B cell (primary cell): Measurements from ENCODE around the gene DENND1A. TPM values are rescaled to one million over a fixed set of nuclear protein-coding genes. Genes with fewer than 3 reads are reported as not detected.

Experiments used
- ATAC-seq: fragments of 200-7000 bp; cut with Tn5 transposase; one replicate; pipeline ENCODE4 v1.10.0; 2021; ENCODE audit warnings: low read depth, mild to moderate bottlenecking, moderate number of reproducible peaks, moderate library complexity
- CTCF ChIA-PET: fragments of 350-600 bp; sonication (Branson Sonifier 250); formaldehyde crosslinking; loops from one replicate; lab custom pipeline; 2021; ENCODE audit warnings: antibody characterized with exemption, inconsistent platforms; lab: Charles Lee
- POLR2A ChIA-PET: fragments of 350-600 bp; sonication (Branson Sonifier 250); formaldehyde crosslinking; loops from one replicate; lab custom pipeline; 2021; ENCODE audit warnings: antibody characterized with exemption; lab: Charles Lee
- DNase-seq: peaks from one replicate; pipeline ENCODE4 v3.0.0; 2013
- H2AFZ ChIP-seq: 2 replicates; pipeline ENCODE4 v1.6.1; 2012; ENCODE audit warnings: mild to moderate bottlenecking, low read depth, low read length; ENCODE audit not compliant: insufficient read depth, poor library complexity, severe bottlenecking
- H3K27ac ChIP-seq, 2 donors: 1 replicate in 1 of 2; 2 replicates in 1 of 2; pipeline ENCODE4 v1.5.1; 2012 to 2013; ENCODE audit warnings: low read length in 2 of 2, mild to moderate bottlenecking in 2 of 2, moderate library complexity in 1 of 2
- H3K27me3 ChIP-seq, 4 experiments: fragments of 200-600 bp in 1 of 4; sonication (generic) in 1 of 4; replicated peaks in 1 of 4; 1 replicate in 2 of 4; 2 replicates in 2 of 4; pipeline versions ENCODE4 v1.6.1 to v1.7.0; 2013 to 2016; ENCODE audit warnings: low read length in 3 of 4, mild to moderate bottlenecking in 2 of 4, mixed read lengths in 1 of 4, moderate library complexity in 1 of 4; ENCODE audit not compliant: insufficient read depth in 4 of 4, control insufficient read depth in 3 of 4; ENCODE audit errors: control extremely low read depth in 1 of 4
- H3K36me3 ChIP-seq, 2 experiments: replicated peaks in 1 of 2; 1 replicate in 1 of 2; 2 replicates in 1 of 2; pipeline versions ENCODE4 v1.6.1 to v1.7.1; 2013; ENCODE audit warnings: low read length in 1 of 2; ENCODE audit not compliant: insufficient read depth in 2 of 2, control insufficient read depth in 1 of 2; ENCODE audit errors: control extremely low read depth in 1 of 2, extremely low read depth in 1 of 2
- H3K4me1 ChIP-seq, 2 donors: fragments of 200-600 bp in 1 of 2; sonication (generic) in 1 of 2; 1 replicate in 1 of 2; 2 replicates in 1 of 2; pipeline versions ENCODE4 v1.5.1 to v1.6.1; 2013 to 2017; ENCODE audit warnings: low read length in 2 of 2; ENCODE audit not compliant: control insufficient read depth in 2 of 2, insufficient read depth in 2 of 2
- H3K4me2 ChIP-seq: replicated peaks from 2 replicates; pipeline ENCODE3; 2012; ENCODE audit warnings: mild to moderate bottlenecking, low read depth, low read length; ENCODE audit not compliant: poor library complexity, severe bottlenecking
- H3K4me3 ChIP-seq, 5 experiments: fragments of 200-600 bp in 1 of 5; sonication (generic) in 1 of 5; 1 replicate in 3 of 5; 2 replicates in 2 of 5; pipeline versions ENCODE4 v1.5.1 to v1.7.0; 2011 to 2016; ENCODE audit warnings: low read length in 4 of 5, mild to moderate bottlenecking in 4 of 5, low read depth in 2 of 5, control low read depth in 1 of 5, moderate library complexity in 1 of 5; ENCODE audit not compliant: insufficient read depth in 1 of 5; ENCODE audit errors: control extremely low read depth in 1 of 5, extremely low read depth in 1 of 5
- H3K79me2 ChIP-seq: fragments of 200-600 bp; sonication (generic); one replicate; pipeline ENCODE4 v1.6.0; 2016; ENCODE audit warnings: low read length; ENCODE audit not compliant: control insufficient read depth, insufficient read depth
- H3K9ac ChIP-seq: fragments of 200-600 bp; sonication (generic); 2 replicates; pipeline ENCODE4 v1.6.1; 2017; ENCODE audit warnings: mild to moderate bottlenecking, low read length, moderate library complexity
- H3K9me3 ChIP-seq, 3 donors: one replicate each; pipeline versions ENCODE4 v1.6.1 to v1.7.1; 2013; ENCODE audit warnings: low read length in 2 of 3; ENCODE audit not compliant: control insufficient read depth in 2 of 3, insufficient read depth in 1 of 3; ENCODE audit errors: control extremely low read depth in 1 of 3
- H4K20me1 ChIP-seq: 2 replicates; pipeline ENCODE4 v1.6.0; 2012; ENCODE audit warnings: mild to moderate bottlenecking, low read length; ENCODE audit not compliant: insufficient read depth, control insufficient read depth, poor library complexity, severe bottlenecking
- H3K27ac Mint-ChIP-seq: one replicate; pipeline ENCODE4 v1.8.0; 2021; ENCODE audit warnings: mixed read lengths
- H3K27me3 Mint-ChIP-seq: one replicate; pipeline ENCODE4 v1.8.0; 2021; ENCODE audit warnings: mixed read lengths
- H3K4me1 Mint-ChIP-seq: one replicate; pipeline ENCODE4 v1.8.0; 2021; ENCODE audit warnings: mixed read lengths
- H3K4me3 Mint-ChIP-seq: one replicate; pipeline ENCODE4 v1.8.0; 2021; ENCODE audit warnings: mixed read lengths
- H3K9me3 Mint-ChIP-seq: one replicate; pipeline ENCODE4 v1.8.0; 2022; ENCODE audit warnings: mixed read lengths; ENCODE audit not compliant: insufficient read depth
- CTCF ChIP-seq: fragments of 200-600 bp; IDR thresholded peaks from one replicate; pipeline ENCODE4 v1.8.0; 2022; ENCODE audit warnings: antibody characterized with exemption, mild to moderate bottlenecking
- EZH2 ChIP-seq: IDR thresholded peaks from 2 replicates; pipeline ENCODE4 v1.6.1; 2012; ENCODE audit warnings: borderline replicate concordance, low read depth, mild to moderate bottlenecking, moderate library complexity, low read length; ENCODE audit not compliant: insufficient read depth, poor library complexity, severe bottlenecking
- WGBS: methylation state at CpG from one replicate; pipeline ENCODE4 v1.1.5; 2013; ENCODE audit warnings: missing lambda C conversion rate; ENCODE audit not compliant: insufficient coverage; 5-methylcytosine and 5-hydroxymethylcytosine counted together
- intact Hi-C: fragments of 100-400 bp; cut with micrococcal nuclease; formaldehyde crosslinking; loops from one replicate; pipeline ENCODE4 v1.10.0; 2022
- polyA plus RNA-seq: library from polyadenylated mRNA; depleted of rRNA; stranded (reverse); fragments of >200 nt; gene quantifications from 2 replicates; pipeline ENCODE4 v1.2.3, GENCODE V29; 2012
- total RNA-seq, 2 donors: library from RNA; stranded (reverse); fragments of 120-200 nt in 1 of 2; gene quantifications; 1 replicate in 1 of 2; 2 replicates in 1 of 2; pipeline versions ENCODE4 v1.2.3 to v1.2.4, GENCODE V29; 2013 to 2022

Gene DENND1A
- total and polyA plus RNA-seq, 2 donors (not counting 1 experiment from before 2014, with no cell fraction given): 10.8 to 26.0 TPM

DNA sequence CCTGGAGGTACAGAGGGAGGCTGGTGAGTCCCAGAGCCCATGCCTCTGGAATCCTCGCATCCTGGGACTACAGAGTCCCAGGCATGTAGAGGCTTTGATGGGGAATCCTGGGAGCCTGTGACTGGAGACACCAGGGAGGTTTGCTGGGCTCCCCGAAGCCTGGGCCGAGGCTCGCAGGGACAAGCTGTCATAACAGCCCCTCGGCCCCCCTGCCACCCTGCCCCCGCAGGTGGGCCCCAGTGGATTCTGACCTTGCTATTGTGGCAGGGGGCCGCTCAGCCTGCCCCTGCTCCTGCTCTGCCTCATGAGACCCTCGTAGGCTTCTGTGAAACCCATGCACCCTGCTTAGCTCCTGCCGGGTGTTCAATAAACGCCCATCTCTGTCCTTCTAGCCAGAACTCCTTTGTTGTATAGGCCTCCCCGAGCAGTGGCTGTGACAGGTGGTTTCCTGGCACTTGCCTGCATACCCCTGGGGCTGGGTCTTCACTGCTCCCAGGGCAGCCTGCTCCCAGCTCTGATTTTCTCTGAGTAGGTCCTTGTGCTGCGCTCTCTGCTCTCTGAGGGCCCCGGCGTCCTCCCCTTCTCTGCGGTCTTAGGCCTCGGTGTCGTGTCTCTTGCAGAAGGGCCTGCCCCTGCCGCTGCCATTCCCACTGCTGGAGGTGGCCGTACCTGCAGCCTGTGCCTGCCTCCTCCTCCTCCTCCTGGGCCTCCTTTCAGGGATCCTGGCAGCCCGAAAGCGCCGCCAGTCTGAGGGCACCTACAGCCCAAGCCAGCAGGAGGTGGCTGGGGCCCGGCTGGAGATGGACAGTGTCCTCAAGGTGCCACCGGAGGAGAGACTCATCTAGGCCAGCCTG is 553.5 kb downstream of the DENND1A start:
- H3K27me3 Mint-ChIP-seq: peaks cover 29% of the 10 kb centered on the region
- H3K27ac Mint-ChIP-seq: no peak overlapping the region

More for the DNA sequence above, 553.5 kb downstream of the DENND1A start:
- Mint-ChIP-seq H3K9me3 (no peaks in the 10 kb centered on the region), H3K4me1 (peaks cover 18% of the 10 kb centered on the region), H3K4me3 (no peak overlapping the region)
- intact Hi-C loops: no loop called here
- WGBS: 69% methylated on average over 24 of the region's 24 CpGs
- Histone ChIP-seq H4K20me1 (no peaks in the 10 kb centered on the region), H3K4me2 (no peak overlapping the region), H3K27ac (no peak overlapping the region), H3K9me3 (peaks cover 0 to 6% (median 0%) of the 10 kb centered on the region in 3 donors), H3K79me2 (no peaks in the 10 kb centered on the region), H3K9ac (no peak overlapping the region), H3K27me3 (peaks cover 0 to 40% (median 11%) of the 10 kb centered on the region in 4 experiments), H3K4me1 (peaks cover 0 to 9% of the 10 kb centered on the region in 2 donors), H3K36me3 (no peaks in the 10 kb centered on the region), H3K4me3 (no peak overlapping the region), H2AFZ (no peak overlapping the region)
- no peak for DNase-seq
- no peak for ATAC-seq
- CTCF ChIA-PET: interaction anchor here (0.8 kb wide), 1 partner anchor 301 kb away, joined by 3 read pairs; no protein-coding TSS in a partner anchor
- POLR2A ChIA-PET: no interaction called here
- TF ChIP-seq CTCF (no peak), EZH2 (no peak)
